RWPE2 (cell line): ENCODE measurements around the gene OR56A1.

Source experiments
- ATAC-seq: fragments of 200-7000 bp; cut with Tn5 transposase; 3 replicates; pipeline ENCODE4 v1.9.1; 2021; ENCODE audit warnings: low read depth
- DNase-seq: peaks from one replicate; pipeline ENCODE4 v3.0.0-alpha.2; 2020; ENCODE audit warnings: low spot score
- H3K27ac ChIP-seq: fragments of 450-650 bp; 2 replicates; pipeline ENCODE4 v1.5.1; 2017; ENCODE audit warnings: mild to moderate bottlenecking; ENCODE audit not compliant: poor library complexity, severe bottlenecking
- H3K27me3 ChIP-seq: fragments of 250-450 bp; sonication (Bioruptor Pico); 2 replicates; pipeline ENCODE4 v1.5.1; 2021; ENCODE audit warnings: mild to moderate bottlenecking, moderate library complexity; ENCODE audit not compliant: insufficient read depth, poor library complexity, severe bottlenecking
- H3K36me3 ChIP-seq: fragments of 250-450 bp; sonication (Bioruptor Pico); 2 replicates; pipeline ENCODE4 v1.5.1; 2020; ENCODE audit warnings: low read depth, mild to moderate bottlenecking, moderate library complexity
- H3K4me1 ChIP-seq: fragments of 250-450 bp; sonication (Bioruptor Pico); 2 replicates; pipeline ENCODE4 v1.5.1; 2021; ENCODE audit warnings: mild to moderate bottlenecking, moderate library complexity; ENCODE audit not compliant: insufficient read depth, poor library complexity, severe bottlenecking
- H3K4me3 ChIP-seq: fragments of 250-450 bp; sonication (Bioruptor Pico); 2 replicates; pipeline ENCODE4 v1.5.1; 2021; ENCODE audit warnings: mild to moderate bottlenecking, moderate library complexity; ENCODE audit not compliant: severe bottlenecking
- H3K9me3 ChIP-seq: fragments of 250-450 bp; sonication (Bioruptor Pico); 2 replicates; pipeline ENCODE4 v1.5.1; 2021; ENCODE audit warnings: mild to moderate bottlenecking, moderate library complexity; ENCODE audit not compliant: severe bottlenecking
- TF ChIP-seq, protein P1 (sequence below): fragments of 450-650 bp; IDR thresholded peaks from one replicate; pipeline ENCODE4 v1.5.1; 2017; ENCODE audit warnings: mild to moderate bottlenecking, moderate library complexity; ENCODE audit not compliant: poor library complexity, severe bottlenecking

Gene OR56A1

DNA sequence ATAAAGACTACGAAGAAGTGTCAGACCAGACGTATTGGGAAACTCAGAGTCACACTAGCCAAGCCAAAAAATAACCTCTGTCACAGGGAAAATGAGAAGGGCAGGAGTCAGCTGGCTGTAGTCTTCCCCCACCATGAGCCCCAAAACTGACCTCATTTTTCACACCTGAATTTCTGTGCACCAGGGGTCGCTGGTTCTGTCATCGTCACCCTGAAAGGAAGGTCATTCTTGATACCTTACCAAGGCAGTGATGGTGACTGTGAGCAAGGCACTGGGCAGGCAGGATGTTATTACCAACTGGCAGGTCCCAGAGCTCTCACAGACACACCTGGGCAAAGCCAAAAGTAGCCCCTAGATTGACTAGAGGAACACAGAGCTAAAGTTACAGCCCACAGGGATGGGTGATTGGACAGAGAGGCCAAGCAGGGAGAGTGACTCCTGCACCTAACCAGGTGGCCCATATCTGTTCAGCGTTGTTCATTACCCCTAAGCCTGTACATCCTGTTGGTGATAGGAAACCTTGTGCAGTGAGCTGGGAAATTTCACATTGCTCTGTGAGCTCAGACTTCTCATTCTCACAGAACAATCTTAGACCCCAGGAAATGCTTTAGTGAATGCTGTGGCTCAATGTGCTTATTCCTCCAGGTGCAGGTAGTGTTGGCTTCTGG lies 32.3 kb upstream of the OR56A1 start:
- no peak for ATAC-seq

DNA sequence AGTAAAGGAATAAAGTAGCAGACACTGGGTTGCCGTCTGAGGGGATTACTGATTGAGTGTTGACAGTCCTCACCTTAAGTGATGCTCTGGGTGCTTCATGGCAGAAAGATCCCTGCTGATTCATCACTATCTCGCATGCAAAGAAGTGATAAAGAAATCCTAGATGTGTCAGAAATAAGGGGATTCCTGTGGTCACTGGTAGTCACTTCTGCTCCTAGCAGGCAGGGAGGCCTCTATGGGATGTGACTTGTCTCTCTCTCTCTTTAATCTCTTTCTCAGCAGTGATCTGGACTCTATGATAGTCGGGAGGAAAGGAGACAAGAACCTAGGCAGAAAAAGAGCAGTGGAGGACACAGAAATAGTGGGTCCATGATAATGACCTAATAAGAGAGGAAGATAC lies 30.9 kb upstream of the OR56A1 start:
- Histone ChIP-seq H3K27me3 (peaks cover 6% of the 10 kb centered on the region), H3K36me3 (no peaks in the 10 kb centered on the region), H3K27ac (no peak overlapping the region), H3K4me1 (no peaks in the 10 kb centered on the region), H3K9me3 (no peaks in the 10 kb centered on the region), H3K4me3 (no peak overlapping the region)
- TF ChIP-seq, protein P1, sequence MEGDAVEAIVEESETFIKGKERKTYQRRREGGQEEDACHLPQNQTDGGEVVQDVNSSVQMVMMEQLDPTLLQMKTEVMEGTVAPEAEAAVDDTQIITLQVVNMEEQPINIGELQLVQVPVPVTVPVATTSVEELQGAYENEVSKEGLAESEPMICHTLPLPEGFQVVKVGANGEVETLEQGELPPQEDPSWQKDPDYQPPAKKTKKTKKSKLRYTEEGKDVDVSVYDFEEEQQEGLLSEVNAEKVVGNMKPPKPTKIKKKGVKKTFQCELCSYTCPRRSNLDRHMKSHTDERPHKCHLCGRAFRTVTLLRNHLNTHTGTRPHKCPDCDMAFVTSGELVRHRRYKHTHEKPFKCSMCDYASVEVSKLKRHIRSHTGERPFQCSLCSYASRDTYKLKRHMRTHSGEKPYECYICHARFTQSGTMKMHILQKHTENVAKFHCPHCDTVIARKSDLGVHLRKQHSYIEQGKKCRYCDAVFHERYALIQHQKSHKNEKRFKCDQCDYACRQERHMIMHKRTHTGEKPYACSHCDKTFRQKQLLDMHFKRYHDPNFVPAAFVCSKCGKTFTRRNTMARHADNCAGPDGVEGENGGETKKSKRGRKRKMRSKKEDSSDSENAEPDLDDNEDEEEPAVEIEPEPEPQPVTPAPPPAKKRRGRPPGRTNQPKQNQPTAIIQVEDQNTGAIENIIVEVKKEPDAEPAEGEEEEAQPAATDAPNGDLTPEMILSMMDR: no peak
- DNase-seq (no peak), ATAC-seq (no peak)

More for the DNA sequence above, 32.3 kb upstream of the OR56A1 start:
- DNase-seq: no peak
- TF ChIP-seq, protein P1: no peak
- Histone ChIP-seq H3K27me3 (peaks cover 6% of the 10 kb centered on the region), H3K4me1 (no peaks in the 10 kb centered on the region), H3K4me3 (no peak overlapping the region), H3K27ac (no peak overlapping the region), H3K9me3 (no peaks in the 10 kb centered on the region), H3K36me3 (no peaks in the 10 kb centered on the region)

DNA sequence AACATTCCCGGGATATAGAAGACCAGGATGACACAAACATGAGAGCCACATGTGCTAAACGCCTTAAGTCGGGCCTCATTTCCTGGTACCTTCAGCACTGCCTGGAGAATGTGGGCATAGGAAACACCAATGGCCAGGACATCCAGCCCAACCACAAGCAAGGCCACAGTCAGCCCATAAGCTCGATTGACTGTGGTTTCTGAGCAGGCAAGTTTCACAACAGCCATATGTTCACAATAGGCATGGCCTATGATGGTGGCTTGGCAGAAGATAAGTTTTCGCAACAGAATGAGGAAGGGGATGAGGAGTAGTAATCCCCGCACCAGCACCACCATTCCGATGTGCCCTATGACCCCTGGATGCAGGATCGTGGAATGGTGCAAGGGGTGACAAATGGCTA lies 26.9 kb upstream of the OR56A1 start:
- TF ChIP-seq, protein P1: no peak
- ATAC-seq (no peak), DNase-seq (no peak)
- Histone ChIP-seq H3K27me3 (peaks cover 6% of the 10 kb centered on the region), H3K4me1 (no peaks in the 10 kb centered on the region), H3K4me3 (no peak overlapping the region), H3K36me3 (no peaks in the 10 kb centered on the region), H3K27ac (no peak overlapping the region), H3K9me3 (no peaks in the 10 kb centered on the region)

DNA sequence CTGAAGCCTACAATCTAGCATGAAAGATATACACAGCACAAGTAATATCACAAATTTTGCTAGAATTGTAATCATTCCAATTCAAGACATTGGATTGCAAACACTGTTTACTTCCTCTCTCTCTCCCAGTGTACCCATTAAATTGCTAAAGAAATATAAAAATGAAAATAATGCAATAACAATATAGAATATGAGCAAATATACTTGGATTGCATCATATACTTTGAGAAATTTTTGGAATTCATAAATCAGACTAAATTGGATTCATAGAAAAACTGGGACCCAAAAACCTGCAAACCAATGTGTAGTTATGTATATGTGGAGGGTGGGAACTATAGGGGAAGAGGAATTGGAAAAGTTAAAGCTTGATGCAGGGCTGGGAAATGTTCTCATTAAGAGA lies 25.0 kb upstream of the OR56A1 start:
- H3K27ac ChIP-seq: no peak overlapping the region
- TF ChIP-seq, protein P1: no peak
- peaks cover 6% of the 10 kb centered on the region for H3K27me3 ChIP-seq
- H3K4me3 ChIP-seq: no peak overlapping the region
- no peaks in the 10 kb centered on the region for H3K36me3 ChIP-seq
- ATAC-seq (no peak), DNase-seq (no peak)
- no peaks in the 10 kb centered on the region for H3K4me1 ChIP-seq
- H3K9me3 ChIP-seq: no peaks in the 10 kb centered on the region

DNA sequence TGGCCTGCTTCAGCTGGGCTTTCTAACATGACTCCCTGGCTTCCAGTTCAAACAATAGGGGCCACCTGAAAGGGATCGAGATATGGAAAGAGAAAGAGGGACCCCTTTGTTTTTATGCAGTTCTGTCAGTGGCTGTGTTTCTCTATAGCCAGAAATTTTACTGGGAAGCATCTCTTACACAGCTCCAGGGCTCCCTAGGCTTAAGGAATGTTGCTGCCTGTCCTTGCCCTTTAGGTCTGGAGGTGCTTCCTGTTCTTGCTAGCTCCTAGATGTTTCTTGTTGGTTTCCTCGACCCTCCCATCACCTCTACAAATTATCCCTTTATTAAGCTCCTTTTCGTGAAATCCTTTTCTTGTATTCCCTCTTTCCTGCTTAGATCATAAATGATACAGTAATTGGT lies 21.8 kb upstream of the OR56A1 start:
- H3K27me3 ChIP-seq: peaks cover 1% of the 10 kb centered on the region
- DNase-seq: no peak
- H3K4me3 ChIP-seq: no peak overlapping the region
- H3K9me3 ChIP-seq: no peaks in the 10 kb centered on the region
- H3K36me3 ChIP-seq: no peaks in the 10 kb centered on the region
- H3K4me1 ChIP-seq: no peaks in the 10 kb centered on the region
- H3K27ac ChIP-seq: no peak overlapping the region
- no peak for ATAC-seq
- TF ChIP-seq, protein P1: no peak
